ENCODE data around the gene NISCH.

NISCH gene

DNA sequence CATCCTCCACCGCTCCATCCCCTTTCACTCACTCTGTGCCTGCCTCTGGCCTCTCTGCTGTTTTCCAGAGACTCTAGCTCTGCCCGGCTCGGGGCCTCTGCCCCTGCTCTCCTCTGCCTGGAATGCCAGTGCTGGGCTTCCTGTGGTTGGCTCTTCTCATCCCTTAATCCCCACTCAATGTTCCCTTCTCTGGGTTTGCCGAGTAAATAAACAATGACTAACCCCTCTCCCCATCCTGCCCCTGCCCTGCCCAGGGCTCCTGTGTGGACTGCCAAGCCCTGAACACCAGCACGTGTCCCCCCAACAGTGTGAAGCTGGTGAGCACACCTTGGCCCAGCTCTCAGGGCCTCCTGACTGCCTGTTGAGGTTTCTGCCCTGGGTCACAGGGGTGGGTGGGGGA, 52.0 kb downstream of the NISCH start:
- peak; percentile 28 for DNase-seq (ENCODE audit: low read depth)
- TF ChIP-seq, protein P1, sequence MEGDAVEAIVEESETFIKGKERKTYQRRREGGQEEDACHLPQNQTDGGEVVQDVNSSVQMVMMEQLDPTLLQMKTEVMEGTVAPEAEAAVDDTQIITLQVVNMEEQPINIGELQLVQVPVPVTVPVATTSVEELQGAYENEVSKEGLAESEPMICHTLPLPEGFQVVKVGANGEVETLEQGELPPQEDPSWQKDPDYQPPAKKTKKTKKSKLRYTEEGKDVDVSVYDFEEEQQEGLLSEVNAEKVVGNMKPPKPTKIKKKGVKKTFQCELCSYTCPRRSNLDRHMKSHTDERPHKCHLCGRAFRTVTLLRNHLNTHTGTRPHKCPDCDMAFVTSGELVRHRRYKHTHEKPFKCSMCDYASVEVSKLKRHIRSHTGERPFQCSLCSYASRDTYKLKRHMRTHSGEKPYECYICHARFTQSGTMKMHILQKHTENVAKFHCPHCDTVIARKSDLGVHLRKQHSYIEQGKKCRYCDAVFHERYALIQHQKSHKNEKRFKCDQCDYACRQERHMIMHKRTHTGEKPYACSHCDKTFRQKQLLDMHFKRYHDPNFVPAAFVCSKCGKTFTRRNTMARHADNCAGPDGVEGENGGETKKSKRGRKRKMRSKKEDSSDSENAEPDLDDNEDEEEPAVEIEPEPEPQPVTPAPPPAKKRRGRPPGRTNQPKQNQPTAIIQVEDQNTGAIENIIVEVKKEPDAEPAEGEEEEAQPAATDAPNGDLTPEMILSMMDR (conservative IDR thresholded peaks at IDR 0.05; ENCODE audit: low read depth, low read length) = no peak
- H3K4me3 ChIP-seq (ENCODE audit: low read depth, low read length) = no peak overlapping the region

DNA sequence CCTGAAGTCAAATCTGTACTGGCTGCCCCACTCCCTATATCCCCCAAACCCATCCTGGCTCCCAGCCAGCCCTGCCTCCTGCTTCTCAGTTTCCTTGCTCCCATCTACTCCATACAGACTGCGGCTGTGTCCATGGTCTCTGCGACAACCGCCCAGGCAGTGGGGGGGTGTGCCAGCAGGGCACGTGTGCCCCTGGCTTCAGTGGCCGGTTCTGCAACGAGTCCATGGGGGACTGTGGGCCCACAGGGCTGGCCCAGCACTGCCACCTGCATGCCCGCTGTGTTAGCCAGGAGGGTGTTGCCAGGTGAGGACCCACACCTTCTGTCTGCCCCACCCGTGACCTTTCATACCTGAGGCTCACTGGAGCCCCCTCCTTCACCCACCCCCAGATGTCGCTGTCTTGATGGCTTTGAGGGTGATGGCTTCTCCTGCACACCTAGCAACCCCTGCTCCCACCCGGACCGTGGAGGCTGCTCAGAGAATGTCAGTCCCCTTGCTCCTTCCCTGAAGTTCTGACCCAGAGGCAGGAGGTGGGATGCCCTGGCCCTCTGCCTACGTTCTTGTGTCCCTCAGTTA, 54.4 kb downstream of the NISCH start:
- H3K4me3 ChIP-seq (ENCODE audit: low read depth, low read length) = no peak overlapping the region
- no peak for DNase-seq (ENCODE audit: low read depth)
- TF ChIP-seq, protein P1 (conservative IDR thresholded peaks at IDR 0.05; ENCODE audit: low read depth, low read length) = no peak

DNA sequence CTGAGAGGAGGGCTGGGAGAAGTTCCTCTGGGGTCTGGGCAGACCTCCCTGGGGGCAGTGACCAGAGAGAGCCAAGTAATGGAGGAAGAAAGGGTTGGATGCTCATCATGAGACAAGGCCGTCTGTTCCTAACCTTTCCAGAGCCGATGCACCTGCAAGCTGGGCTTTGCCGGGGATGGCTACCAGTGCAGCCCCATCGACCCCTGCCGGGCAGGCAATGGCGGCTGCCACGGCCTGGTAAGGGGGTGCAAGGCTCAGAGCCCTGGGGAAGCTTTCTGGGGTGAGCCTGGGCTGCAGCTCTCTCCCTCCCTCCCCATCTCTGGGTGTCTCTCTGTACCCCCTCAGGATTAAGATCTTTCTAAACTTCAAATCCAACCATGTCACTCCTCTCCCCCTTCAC, 56.1 kb downstream of the NISCH start:
- TF ChIP-seq, protein P1 (conservative IDR thresholded peaks at IDR 0.05; ENCODE audit: low read depth, low read length) = no peak
- DNase-seq (ENCODE audit: low read depth) = no peak
- H3K4me3 ChIP-seq (ENCODE audit: low read depth, low read length) = no peak overlapping the region

DNA sequence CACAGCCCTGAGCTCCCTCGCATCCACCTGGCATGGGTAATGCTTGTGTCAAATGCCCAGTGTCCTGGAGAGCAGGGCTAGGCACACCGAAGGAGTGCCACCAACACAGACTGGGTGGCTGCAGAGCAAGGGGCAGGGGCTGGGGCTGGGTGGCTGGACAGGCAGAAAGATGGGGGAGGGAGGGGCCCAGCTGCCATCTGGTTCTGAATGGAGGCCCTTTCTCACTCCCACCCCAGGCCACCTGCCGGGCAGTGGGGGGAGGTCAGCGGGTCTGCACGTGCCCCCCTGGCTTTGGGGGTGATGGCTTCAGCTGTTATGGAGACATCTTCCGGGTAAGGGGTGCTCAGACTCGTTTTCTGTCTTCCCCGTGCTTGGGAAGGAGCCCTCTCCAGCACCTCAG, 56.7 kb downstream of the NISCH start:
- TF ChIP-seq, protein P1 (conservative IDR thresholded peaks at IDR 0.05; ENCODE audit: low read depth, low read length) = no peak
- H3K4me3 ChIP-seq (ENCODE audit: low read depth, low read length) = no peak overlapping the region
- no peak for DNase-seq (ENCODE audit: low read depth)

DNA sequence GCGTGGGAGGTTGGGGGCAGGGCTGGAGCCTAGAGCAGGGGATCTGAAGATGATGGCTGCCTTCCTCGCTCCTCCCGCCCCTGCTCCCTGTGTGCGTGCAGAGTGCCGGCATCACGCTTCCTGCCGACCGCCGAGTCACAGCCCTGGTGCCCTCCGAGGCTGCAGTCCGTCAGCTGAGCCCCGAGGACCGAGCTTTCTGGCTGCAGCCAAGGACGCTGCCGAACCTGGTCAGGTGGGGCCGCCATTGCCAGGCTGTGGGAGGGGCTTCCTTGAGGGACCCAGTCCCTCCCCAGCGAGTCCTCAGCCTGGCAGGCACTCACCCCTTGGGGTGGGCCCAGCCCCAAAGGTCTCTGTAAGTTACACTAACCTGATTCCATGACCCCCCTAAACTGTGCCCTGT, 57.3 kb downstream of the NISCH start:
- TF ChIP-seq, protein P1 (conservative IDR thresholded peaks at IDR 0.05; ENCODE audit: low read depth, low read length) = no peak
- DNase-seq (ENCODE audit: low read depth) = no peak
- no peak overlapping the region for H3K4me3 ChIP-seq (ENCODE audit: low read depth, low read length)

DNA sequence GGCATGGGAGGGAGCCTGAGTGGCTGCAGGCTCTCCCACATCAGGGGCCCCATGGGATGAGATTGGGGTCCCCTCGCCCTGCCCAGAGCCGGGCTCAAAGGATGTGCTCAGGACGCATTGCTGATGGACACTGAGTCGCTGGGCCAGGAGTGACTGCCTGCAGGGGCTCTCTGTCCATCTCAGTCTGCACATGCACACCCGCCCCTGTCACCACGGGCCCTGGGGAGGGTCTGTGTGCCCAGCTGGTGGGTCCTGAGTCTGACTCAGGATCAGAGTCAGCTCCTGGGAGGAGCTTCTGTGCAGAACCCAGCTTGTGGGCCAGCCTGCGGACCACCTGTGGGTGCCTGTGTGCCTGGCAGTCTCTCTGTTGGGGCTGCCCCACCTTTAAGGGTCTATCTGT, 57.9 kb downstream of the NISCH start:
- DNase-seq (ENCODE audit: low read depth) = no peak
- TF ChIP-seq, protein P1 (conservative IDR thresholded peaks at IDR 0.05; ENCODE audit: low read depth, low read length) = no peak
- no peak overlapping the region for H3K4me3 ChIP-seq (ENCODE audit: low read depth, low read length)

DNA sequence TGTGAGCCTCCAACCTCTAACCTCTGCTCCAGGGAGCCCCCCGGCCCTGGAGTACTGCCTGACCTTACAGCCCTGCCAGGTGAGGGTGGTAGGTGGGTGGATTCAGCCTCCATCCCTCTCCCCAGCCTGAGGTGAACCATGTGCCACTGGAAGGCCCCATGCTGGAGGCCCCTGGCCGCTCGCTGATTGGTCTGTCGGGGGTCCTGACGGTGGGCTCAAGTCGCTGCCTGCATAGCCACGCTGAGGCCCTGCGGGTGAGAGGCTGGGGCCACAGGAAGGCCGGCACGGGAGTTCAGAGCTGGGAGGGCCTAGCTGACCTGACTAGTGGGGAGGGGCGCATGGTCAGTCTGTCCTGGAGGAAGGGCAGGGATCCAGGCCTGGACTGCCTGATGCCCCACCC, 59.2 kb downstream of the NISCH start:
- TF ChIP-seq, protein P1 (conservative IDR thresholded peaks at IDR 0.05; ENCODE audit: low read depth, low read length) = no peak

More for the DNA sequence above, 59.2 kb downstream of the NISCH start:
- no peak for DNase-seq (ENCODE audit: low read depth)
- no peak overlapping the region for H3K4me3 ChIP-seq (ENCODE audit: low read depth, low read length)

Data from choroid plexus epithelial cell (primary cell).